Liver (tissue), 3 donors: Measurements from ENCODE around the gene SBDS.
"Not testable (repeated sequence)": the region's sequence is repeated elsewhere in the genome, so short reads cannot be mapped to it uniquely, and the experiment has no call there.

Experiments
- FOXA1 ChIP-seq: IDR thresholded peaks from 2 replicates; pipeline ENCODE4 v1.6.1; 2016; ENCODE audit warnings: antibody characterized with exemption
- SP1 ChIP-seq: IDR thresholded peaks from 2 replicates; pipeline ENCODE4 v1.6.1; 2018; ENCODE audit warnings: antibody characterized with exemption, mild to moderate bottlenecking
- TAF1 ChIP-seq: conservative IDR thresholded peaks from 2 replicates; pipeline ENCODE4 v1.6.1; 2016; ENCODE audit warnings: antibody characterized with exemption, mild to moderate bottlenecking
- YY1 ChIP-seq: IDR thresholded peaks from 2 replicates; pipeline ENCODE4 v1.6.1; 2016; ENCODE audit warnings: antibody characterized with exemption, mild to moderate bottlenecking
- TF ChIP-seq, protein P1 (sequence below): fragments of 150-350 bp; IDR thresholded peaks from 2 replicates; pipeline ENCODE4 v1.5.1; 2017; ENCODE audit warnings: improper control_type of control experiment, low read depth, low read length; ENCODE audit not compliant: missing input control
- TF ChIP-seq, protein P2 (sequence below): IDR thresholded peaks from 2 replicates; pipeline ENCODE4 v1.6.1; 2016; ENCODE audit warnings: antibody characterized with exemption, mild to moderate bottlenecking
- donor health status: healthy.
- donor health status: healthy.

DNA sequence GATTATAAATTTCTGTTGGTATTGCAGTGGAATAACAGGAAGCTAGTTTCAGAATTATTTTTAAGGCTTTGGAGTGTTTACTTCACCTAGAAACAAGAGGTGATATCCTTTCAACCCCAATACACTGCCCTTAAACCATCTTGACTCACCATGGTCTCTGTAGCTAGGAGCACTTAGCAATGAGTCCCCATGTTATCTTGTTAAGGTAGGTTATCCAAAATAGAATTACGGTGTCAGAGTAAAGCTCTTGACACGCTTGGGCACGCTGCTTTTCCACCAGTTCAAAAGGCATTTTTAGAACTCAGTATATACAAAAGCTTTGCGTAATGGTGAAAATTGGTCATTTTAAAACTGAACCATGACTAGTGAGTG, 48.2 kb upstream of the SBDS start:
- TF ChIP-seq, protein P1, sequence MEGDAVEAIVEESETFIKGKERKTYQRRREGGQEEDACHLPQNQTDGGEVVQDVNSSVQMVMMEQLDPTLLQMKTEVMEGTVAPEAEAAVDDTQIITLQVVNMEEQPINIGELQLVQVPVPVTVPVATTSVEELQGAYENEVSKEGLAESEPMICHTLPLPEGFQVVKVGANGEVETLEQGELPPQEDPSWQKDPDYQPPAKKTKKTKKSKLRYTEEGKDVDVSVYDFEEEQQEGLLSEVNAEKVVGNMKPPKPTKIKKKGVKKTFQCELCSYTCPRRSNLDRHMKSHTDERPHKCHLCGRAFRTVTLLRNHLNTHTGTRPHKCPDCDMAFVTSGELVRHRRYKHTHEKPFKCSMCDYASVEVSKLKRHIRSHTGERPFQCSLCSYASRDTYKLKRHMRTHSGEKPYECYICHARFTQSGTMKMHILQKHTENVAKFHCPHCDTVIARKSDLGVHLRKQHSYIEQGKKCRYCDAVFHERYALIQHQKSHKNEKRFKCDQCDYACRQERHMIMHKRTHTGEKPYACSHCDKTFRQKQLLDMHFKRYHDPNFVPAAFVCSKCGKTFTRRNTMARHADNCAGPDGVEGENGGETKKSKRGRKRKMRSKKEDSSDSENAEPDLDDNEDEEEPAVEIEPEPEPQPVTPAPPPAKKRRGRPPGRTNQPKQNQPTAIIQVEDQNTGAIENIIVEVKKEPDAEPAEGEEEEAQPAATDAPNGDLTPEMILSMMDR: not testable (repeated sequence)
- TF ChIP-seq, protein P2, sequence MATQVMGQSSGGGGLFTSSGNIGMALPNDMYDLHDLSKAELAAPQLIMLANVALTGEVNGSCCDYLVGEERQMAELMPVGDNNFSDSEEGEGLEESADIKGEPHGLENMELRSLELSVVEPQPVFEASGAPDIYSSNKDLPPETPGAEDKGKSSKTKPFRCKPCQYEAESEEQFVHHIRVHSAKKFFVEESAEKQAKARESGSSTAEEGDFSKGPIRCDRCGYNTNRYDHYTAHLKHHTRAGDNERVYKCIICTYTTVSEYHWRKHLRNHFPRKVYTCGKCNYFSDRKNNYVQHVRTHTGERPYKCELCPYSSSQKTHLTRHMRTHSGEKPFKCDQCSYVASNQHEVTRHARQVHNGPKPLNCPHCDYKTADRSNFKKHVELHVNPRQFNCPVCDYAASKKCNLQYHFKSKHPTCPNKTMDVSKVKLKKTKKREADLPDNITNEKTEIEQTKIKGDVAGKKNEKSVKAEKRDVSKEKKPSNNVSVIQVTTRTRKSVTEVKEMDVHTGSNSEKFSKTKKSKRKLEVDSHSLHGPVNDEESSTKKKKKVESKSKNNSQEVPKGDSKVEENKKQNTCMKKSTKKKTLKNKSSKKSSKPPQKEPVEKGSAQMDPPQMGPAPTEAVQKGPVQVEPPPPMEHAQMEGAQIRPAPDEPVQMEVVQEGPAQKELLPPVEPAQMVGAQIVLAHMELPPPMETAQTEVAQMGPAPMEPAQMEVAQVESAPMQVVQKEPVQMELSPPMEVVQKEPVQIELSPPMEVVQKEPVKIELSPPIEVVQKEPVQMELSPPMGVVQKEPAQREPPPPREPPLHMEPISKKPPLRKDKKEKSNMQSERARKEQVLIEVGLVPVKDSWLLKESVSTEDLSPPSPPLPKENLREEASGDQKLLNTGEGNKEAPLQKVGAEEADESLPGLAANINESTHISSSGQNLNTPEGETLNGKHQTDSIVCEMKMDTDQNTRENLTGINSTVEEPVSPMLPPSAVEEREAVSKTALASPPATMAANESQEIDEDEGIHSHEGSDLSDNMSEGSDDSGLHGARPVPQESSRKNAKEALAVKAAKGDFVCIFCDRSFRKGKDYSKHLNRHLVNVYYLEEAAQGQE: not testable (repeated sequence)
- not testable (repeated sequence) for TF ChIP-seq TAF1, SP1, FOXA1, YY1
